AG04449 (cell line): Measurements from ENCODE around the gene CHST5.
"Not testable (repeated sequence)": the region's sequence is repeated elsewhere in the genome, so short reads cannot be mapped to it uniquely, and the experiment has no call there.

Source experiments
- CTCF ChIA-PET: fragments of 350-600 bp; formaldehyde crosslinking; extraction: SDS; loops from one replicate; lab custom pipeline; 2021; ENCODE audit warnings: antibody characterized with exemption; lab: Yijun Ruan, JAX
- POLR2A ChIA-PET: fragments of 400-600, 350-600 bp; formaldehyde crosslinking; extraction: SDS; loops from one replicate; lab custom pipeline; 2020; ENCODE audit warnings: antibody characterized with exemption, inconsistent platforms; lab: Yijun Ruan, JAX
- DNase-seq: peaks from one replicate; pipeline ENCODE4 v3.0.0-alpha.2; 2010; ENCODE audit warnings: low read depth, low spot score
- H3K4me3 ChIP-seq: 2 replicates; pipeline ENCODE4 v1.5.1; 2011; ENCODE audit warnings: low read depth, mild to moderate bottlenecking, control low read depth, low read length
- CTCF ChIP-seq: IDR thresholded peaks from one replicate; pipeline ENCODE4 v1.5.1; 2011; ENCODE audit warnings: mild to moderate bottlenecking, moderate library complexity, low read length, control low read depth, inconsistent platforms; ENCODE audit not compliant: insufficient read depth; ENCODE audit errors: missing control alignments

CHST5 gene

GRCh38 chr16:75502916-75503605, 32.8 kb downstream of the CHST5 start:
- ChIA-PET POLR2A (no interaction called here), CTCF (interaction anchor here (0.6 to 2.6 kb wide), 4 partner anchors 9 to 759 kb away, joined by 3 to 15 read pairs (median 3); no protein-coding TSS in a partner anchor)
- TF ChIP-seq CTCF: no peak
- DNase-seq: no peak
- H3K4me3 ChIP-seq: no peak overlapping the region

GRCh38 chr16:75501820-75502219, 34.1 kb downstream of the CHST5 start:
- POLR2A ChIA-PET, DNase-seq, H3K4me3 ChIP-seq: not testable (repeated sequence)
- CTCF ChIA-PET: interaction anchor here (1.3 to 2.0 kb wide), 2 partner anchors 31 to 37 kb away, joined by 4 to 6 read pairs; no protein-coding TSS in a partner anchor

- no peak for DNase-seq
- CTCF ChIA-PET: interaction anchor here (1.3 to 2.0 kb wide), 2 partner anchors 31 to 36 kb away, joined by 4 to 6 read pairs; no protein-coding TSS in a partner anchor
- POLR2A ChIA-PET: no interaction called here
- TF ChIP-seq CTCF: no peak
- H3K4me3 ChIP-seq: no peak overlapping the region
Measured at GRCh38 chr16:75501359-75501758, 34.5 kb downstream of the CHST5 start.

GRCh38 chr16:75498605-75499322, 37.1 kb downstream of the CHST5 start:
- CTCF ChIA-PET: interaction anchor here (2.4 kb wide), 1 partner anchor 18 kb away, joined by 12 read pairs; no protein-coding TSS in a partner anchor
- POLR2A ChIA-PET, DNase-seq, H3K4me3 ChIP-seq: not testable (repeated sequence)

GRCh38 chr16:75497558-75497957, 38.4 kb downstream of the CHST5 start:
- ChIA-PET CTCF (interaction anchor here (1.3 to 2.6 kb wide), 5 partner anchors 10 to 298 kb away, joined by 3 to 12 read pairs (median 10); no protein-coding TSS in a partner anchor), POLR2A (no interaction called here)
- H3K4me3 ChIP-seq: no peak overlapping the region
- no peak for DNase-seq
- TF ChIP-seq CTCF: no peak

GRCh38 chr16:75495076-75495674, 40.7 kb downstream of the CHST5 start, which contains the start of gene CHST6:
CHST6 (minus strand) TSS chr16:75495441; CDS start chr16:75479828, 15,613 bp downstream.
- POLR2A ChIA-PET: no interaction called here
- no peak for TF ChIP-seq CTCF
- CTCF ChIA-PET: interaction anchor here (0.9 to 2.2 kb wide), 5 partner anchors 9 to 23 kb away, joined by 3 to 15 read pairs (median 3); no protein-coding TSS in a partner anchor

More at GRCh38 chr16:75495076-75495674, 40.7 kb downstream of the CHST5 start, which contains the start of gene CHST6:
- no peak for DNase-seq
- peak within 1 kb of the TSS; percentile 40 for H3K4me3 ChIP-seq
